Endothelial cell of umbilical vein (primary cell): ENCODE data around the gene ALKBH5. TPM values are rescaled to one million over a fixed set of nuclear protein-coding genes. Genes with fewer than 3 reads are reported as not detected.

ENCODE experiments used
- BruUV-seq: library from RNA; stranded (reverse); fragments of 400-500 nt; replicated peaks from 2 replicates; lab custom pipeline; 2021; lab: Mats Ljungman, UMichigan
- CTCF ChIA-PET: fragments of 300-600, 350-600 bp; sonication (Branson Sonifier 250); formaldehyde crosslinking; loops from one replicate; lab custom pipeline; 2021; ENCODE audit warnings: antibody characterized with exemption, inconsistent platforms; lab: Charles Lee
- POLR2A ChIA-PET: fragments of 300-600, 350-600 bp; sonication (Branson Sonifier 250); formaldehyde crosslinking; loops from one replicate; lab custom pipeline; 2021; ENCODE audit warnings: antibody characterized with exemption, inconsistent platforms; lab: Charles Lee
- DNase-seq: peaks from one replicate; pipeline ENCODE4 v3.0.0-alpha.2; 2011; ENCODE audit warnings: low read depth, low spot score
- FAIRE-seq: peaks from 2 replicates; lab custom pipeline; 2011; peaks lifted over from hg19 to GRCh38; lab: Jason Lieb, UNC
- H2AFZ ChIP-seq: 2 replicates; pipeline ENCODE4 v1.6.0; 2012; ENCODE audit warnings: low read depth, low read length, control low read depth, inconsistent platforms
- H3K27ac ChIP-seq: 2 replicates; pipeline ENCODE4 v1.5.1; 2011; ENCODE audit warnings: low read depth, mild to moderate bottlenecking, control low read depth, low read length, moderate library complexity; ENCODE audit not compliant: insufficient read depth
- H3K27me3 ChIP-seq, 2 experiments: 2 replicates each; pipeline versions ENCODE4 v1.6.0 to v1.6.1; 2011; ENCODE audit warnings: low read length in 2 of 2, mixed read lengths in 1 of 2; ENCODE audit not compliant: control insufficient read depth in 2 of 2, insufficient read depth in 2 of 2
- H3K36me3 ChIP-seq, 2 experiments: 2 replicates in 1 of 2; 3 replicates in 1 of 2; pipeline ENCODE4 v1.5.1; 2011; ENCODE audit warnings: low read length in 2 of 2, mild to moderate bottlenecking in 1 of 2, moderate library complexity in 1 of 2; ENCODE audit not compliant: control insufficient read depth in 2 of 2, insufficient read depth in 2 of 2; ENCODE audit errors: extremely low read depth in 1 of 2
- H3K4me1 ChIP-seq: 3 replicates; pipeline ENCODE4 v1.5.1; 2011; ENCODE audit warnings: mild to moderate bottlenecking, low read length; ENCODE audit not compliant: control insufficient read depth, insufficient read depth; ENCODE audit errors: extremely low read depth
- H3K4me2 ChIP-seq: 2 replicates; pipeline ENCODE4 v1.6.1; 2011; ENCODE audit warnings: low read length, control low read depth, mixed read lengths; ENCODE audit not compliant: insufficient read depth
- H3K4me3 ChIP-seq, 3 experiments: fragments of 200-600 bp in 1 of 3; sonication (generic), shearing (Covaris generic) in 1 of 3; replicated peaks in 1 of 3; 2 replicates each; pipeline ENCODE4 v1.5.1; 2011 to 2016; ENCODE audit warnings: control low read depth in 3 of 3, low read length in 3 of 3, mild to moderate bottlenecking in 2 of 3, inconsistent platforms in 1 of 3, low read depth in 1 of 3, moderate library complexity in 1 of 3; ENCODE audit not compliant: insufficient read depth in 1 of 3
- H3K79me2 ChIP-seq: 2 replicates; pipeline ENCODE4 v1.6.0; 2012; ENCODE audit warnings: low read length, inconsistent platforms; ENCODE audit not compliant: control insufficient read depth, insufficient read depth
- H3K9ac ChIP-seq: replicated peaks from 2 replicates; pipeline ENCODE3; 2011; ENCODE audit warnings: low read length, control low read depth; ENCODE audit not compliant: insufficient read depth; ENCODE audit errors: extremely low read depth
- H3K9me1 ChIP-seq: replicated peaks from 3 replicates; pipeline ENCODE4 v1.6.0; 2011; ENCODE audit warnings: mild to moderate bottlenecking, low read length; ENCODE audit not compliant: control insufficient read depth, insufficient read depth; ENCODE audit errors: extremely low read depth
- H3K9me3 ChIP-seq: replicated peaks from 2 replicates; pipeline ENCODE4 v1.5.1; 2012; ENCODE audit warnings: low read length, inconsistent platforms; ENCODE audit not compliant: control insufficient read depth, insufficient read depth
- H4K20me1 ChIP-seq: replicated peaks from 2 replicates; pipeline ENCODE3; 2011; ENCODE audit warnings: mild to moderate bottlenecking, low read length; ENCODE audit not compliant: control insufficient read depth, insufficient read depth; ENCODE audit errors: extremely low read depth
- CTCF ChIP-seq, 2 donors: IDR thresholded peaks; 1 replicate in 1 of 2; 2 replicates in 1 of 2; pipeline ENCODE4 v1.5.1; 2011; ENCODE audit warnings: low read length in 2 of 2, mild to moderate bottlenecking in 2 of 2, moderate library complexity in 2 of 2, control low read depth in 1 of 2, inconsistent platforms in 1 of 2, low read depth in 1 of 2; ENCODE audit not compliant: insufficient read depth in 1 of 2; ENCODE audit errors: extremely low read depth in 1 of 2
- EZH2 ChIP-seq: IDR thresholded peaks from 2 replicates; pipeline ENCODE4 v1.6.1; 2012; ENCODE audit warnings: borderline replicate concordance, low read depth, mild to moderate bottlenecking, moderate library complexity, low read length, inconsistent platforms; ENCODE audit not compliant: severe bottlenecking
- FOS ChIP-seq: IDR thresholded peaks from 2 replicates; pipeline ENCODE4 v1.6.1; 2011; ENCODE audit warnings: mild to moderate bottlenecking, low read length, moderate library complexity, borderline replicate concordance; ENCODE audit not compliant: insufficient read depth
- GATA2 ChIP-seq: IDR thresholded peaks from 2 replicates; pipeline ENCODE4 v1.7.0; 2011; ENCODE audit warnings: low read depth, mild to moderate bottlenecking, moderate library complexity, mixed read lengths, low read length; ENCODE audit not compliant: insufficient read length, insufficient read depth
- JUN ChIP-seq: IDR thresholded peaks from 2 replicates; pipeline ENCODE4 v1.6.1; 2011; ENCODE audit warnings: borderline replicate concordance, low read depth; ENCODE audit not compliant: insufficient read length, insufficient read depth
- MYC ChIP-seq: IDR thresholded peaks from one replicate; pipeline ENCODE4 v1.6.1; 2011; ENCODE audit warnings: mild to moderate bottlenecking, low read depth, low read length
- POLR2A ChIP-seq: IDR thresholded peaks from 2 replicates; pipeline ENCODE4 v1.6.1; 2012; ENCODE audit warnings: low read depth, mild to moderate bottlenecking, control low read depth, low read length
- POLR2AphosphoS5 ChIP-seq: IDR thresholded peaks from 2 replicates; pipeline ENCODE4 v1.6.1; 2012; ENCODE audit warnings: low read depth, mild to moderate bottlenecking, control low read depth, low read length, moderate library complexity; ENCODE audit not compliant: insufficient read depth
- dilution Hi-C: fragments of 300-500 bp; cut with MboI; formaldehyde crosslinking; loops from one replicate; pipeline ENCODE4 v1.15.0; 2019; ENCODE audit warnings: low sequenced_read_pairs; ENCODE audit not compliant: extremely low pct_ligation_motif_present
- intact Hi-C: fragments of 100-400 bp; cut with micrococcal nuclease; formaldehyde crosslinking; loops from one replicate; pipeline ENCODE4 v1.10.0; 2022
- polyA plus RNA-seq, 4 experiments: library from polyadenylated mRNA; depleted of rRNA in 3 of 4; stranded (reverse) in 3 of 4; unstranded in 1 of 4; fragments of >200 nt; gene quantifications; 2 replicates each; pipeline versions ENCODE4 v1.2.1 to v1.2.3, GENCODE V29; 2011 to 2012; ENCODE audit warnings: missing spikeins in 1 of 4
- total RNA-seq: library from RNA; stranded (reverse); gene quantifications from 2 replicates; pipeline ENCODE4 v1.2.3, GENCODE V29; 2021
- TF ChIP-seq, protein P1 (sequence below): IDR thresholded peaks from 2 replicates; pipeline ENCODE4 v1.6.1; 2011; ENCODE audit not compliant: insufficient read depth, insufficient read length

ALKBH5 gene
- total and polyA plus RNA-seq, 2 donors (not counting 3 experiments of a cell fraction or from before 2014, with no cell fraction given), result 55.3 to 71.0 TPM

DNA sequence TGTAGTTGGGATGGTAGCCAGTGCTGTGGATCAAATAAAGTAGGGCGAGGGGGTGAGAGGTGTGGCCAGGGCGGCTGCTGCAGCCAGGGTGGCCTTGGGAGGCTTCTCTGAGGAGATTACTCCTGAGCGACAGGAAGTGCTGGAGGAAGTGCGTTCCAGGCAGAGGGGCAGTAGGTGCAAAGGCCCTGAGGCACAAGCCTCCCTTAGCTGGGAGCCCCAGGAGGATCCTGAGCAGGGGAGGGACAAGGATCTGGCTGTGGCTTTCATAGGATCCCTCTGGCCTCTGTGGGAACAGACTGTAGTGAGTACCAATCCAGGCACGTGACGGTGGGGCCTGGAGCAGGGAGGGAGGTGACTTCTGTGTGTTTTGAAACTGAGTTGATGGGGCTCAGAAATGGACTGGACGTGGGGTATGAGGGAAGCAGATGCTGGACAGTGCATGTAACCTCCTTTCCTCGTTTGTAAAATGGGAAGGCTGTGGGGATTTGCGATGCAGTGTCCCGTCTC lies 44.6 kb downstream of the ALKBH5 start:
- ChIA-PET POLR2A (no interaction called here), CTCF (no interaction called here)
- DNase-seq (no peak), FAIRE-seq (no peak)
- Histone ChIP-seq H2AFZ (no peak overlapping the region), H3K9me3 (no peaks in the 10 kb centered on the region), H3K27ac (no peak overlapping the region), H4K20me1 (no peaks in the 10 kb centered on the region), H3K4me3 (no peak overlapping the region), H3K27me3 (no peaks in the 10 kb centered on the region), H3K4me1 (peaks cover 12% of the 10 kb centered on the region), H3K36me3 (peaks cover 0 to 4% of the 10 kb centered on the region in 2 experiments), H3K4me2 (no peak overlapping the region), H3K9ac (no peak overlapping the region), H3K79me2 (peaks cover 45% of the 10 kb centered on the region), H3K9me1 (no peaks in the 10 kb centered on the region)
- BruUV-seq, result no TSS peak
- dilution Hi-C loops (no loop called here), intact Hi-C loops (no loop called here)
- TF ChIP-seq MYC, result no peak
- no peak for TF ChIP-seq POLR2AphosphoS5
- no peak for TF ChIP-seq GATA2

DNA sequence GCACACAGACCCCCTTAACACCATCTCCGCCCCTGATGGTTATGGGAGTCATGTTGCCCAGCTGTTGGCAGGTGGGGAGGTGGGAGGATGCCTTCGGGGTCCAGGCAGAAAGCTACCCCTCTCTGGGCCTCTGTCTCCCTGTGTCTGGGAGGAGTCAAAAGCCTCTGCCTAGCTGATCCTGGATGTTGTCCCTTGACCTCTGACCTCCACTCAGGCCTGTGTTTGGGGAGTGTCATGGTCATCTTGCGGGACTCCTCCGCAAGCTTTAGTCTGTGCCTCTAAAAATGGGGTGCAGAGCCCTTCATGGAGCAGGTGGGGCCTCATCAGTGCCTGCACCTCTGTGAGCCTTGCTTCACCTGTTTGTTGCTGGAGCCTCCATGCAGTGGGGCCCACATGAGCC lies 45.6 kb downstream of the ALKBH5 start:
- H3K4me3 ChIP-seq, result no peak overlapping the region
- ChIA-PET POLR2A (no interaction called here), CTCF (interaction anchor here (1.0 kb wide), 1 partner anchor 10 kb away, joined by 3 read pairs; no protein-coding TSS in a partner anchor)
- no peak overlapping the region for H3K27ac ChIP-seq
- intact Hi-C loops, result no loop called here
- FAIRE-seq (no peak), DNase-seq (no peak)
- H3K27me3 ChIP-seq, result no peaks in the 10 kb centered on the region
- no TSS peak for BruUV-seq
- dilution Hi-C loops, result no loop called here
- peaks cover 3 to 14% of the 10 kb centered on the region in 2 experiments for H3K36me3 ChIP-seq
- H3K9ac ChIP-seq, result no peak overlapping the region
- H3K9me3 ChIP-seq, result no peaks in the 10 kb centered on the region
- no peaks in the 10 kb centered on the region for H3K9me1 ChIP-seq
- no peak overlapping the region for H3K4me2 ChIP-seq
- TF ChIP-seq, protein P1, sequence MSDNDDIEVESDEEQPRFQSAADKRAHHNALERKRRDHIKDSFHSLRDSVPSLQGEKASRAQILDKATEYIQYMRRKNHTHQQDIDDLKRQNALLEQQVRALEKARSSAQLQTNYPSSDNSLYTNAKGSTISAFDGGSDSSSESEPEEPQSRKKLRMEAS, result no peak
- TF ChIP-seq CTCF (IDR thresholded peaks at IDR 0.05; ENCODE audit: extremely low read depth in 1 of 2, insufficient read depth in 1 of 2, low read depth in 1 of 2, low read length in 2 of 2) (no peak), FOS (no peak), MYC (no peak), JUN (no peak), EZH2 (no peak), POLR2A (no peak), POLR2AphosphoS5 (no peak), GATA2 (no peak)
- H3K79me2 ChIP-seq, result peaks cover 45% of the 10 kb centered on the region
- no peaks in the 10 kb centered on the region for H4K20me1 ChIP-seq
- no peak overlapping the region for H2AFZ ChIP-seq
- H3K4me1 ChIP-seq, result peaks cover 12% of the 10 kb centered on the region
